ENCODE data around the gene INO80E. TPM values are rescaled to one million over a fixed set of nuclear protein-coding genes. Genes with fewer than 3 reads are reported as not detected.

Gene INO80E
- polyA plus RNA-seq, 2 of the 4 experiments (the other 2 are of a cell fraction), result 41.3 to 89.0 TPM

DNA sequence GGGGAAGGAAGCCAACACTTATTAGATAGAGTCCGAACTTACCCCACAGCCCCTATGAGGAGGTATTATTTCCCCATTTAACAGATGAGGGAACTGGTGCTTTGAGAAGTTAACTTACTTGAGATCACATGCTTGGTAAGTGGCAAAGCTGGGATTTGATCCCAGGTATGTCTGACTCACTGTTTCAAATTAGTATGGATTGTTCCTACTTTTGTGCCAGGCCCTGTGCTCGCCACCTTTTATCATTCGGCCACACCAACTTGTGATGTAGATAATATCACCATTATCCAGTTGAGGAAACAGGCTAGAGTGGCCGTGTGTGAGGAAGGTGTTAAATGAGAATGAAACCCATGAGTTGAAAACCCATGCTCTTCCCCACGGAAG lies 11.3 kb upstream of the INO80E start:
- DNase-seq (ENCODE audit: low read depth in 1 of 2, low spot score in 1 of 2) (no peak), FAIRE-seq (no peak), ATAC-seq (no peak)
- Histone ChIP-seq H3K4me1 (no peaks in the 10 kb centered on the region), H3K4me2 (no peak overlapping the region), H3K27ac (no peak overlapping the region), H3K9me3 (no peaks in the 10 kb centered on the region), H3K4me3 (no peak overlapping the region)
- POLR2A ChIA-PET, result interaction anchor here (1.1 to 1.2 kb wide), 2 partner anchors 9 to 161 kb away, joined by 3 read pairs; no protein-coding TSS in a partner anchor
- CTCF ChIA-PET, result interaction anchor here (0.6 to 5.3 kb wide), 4 partner anchors 9 to 47 kb away, joined by 3 to 22 read pairs (median 4); partner anchors contain the start of gene C16orf92
- TF ChIP-seq HOXA7 (CRISPR knock-in tag; IDR thresholded peaks at IDR 0.05), result no peak
- no peak for TF ChIP-seq POLR2AphosphoS2 (conservative IDR thresholded peaks at IDR 0.05; ENCODE audit: low read length)
- no peak for TF ChIP-seq JUN (IDR thresholded peaks at IDR 0.05)
- no peak for TF ChIP-seq HEYL (CRISPR knock-in tag; IDR thresholded peaks at IDR 0.05)
- TF ChIP-seq TFCP2L1 (CRISPR knock-in tag; IDR thresholded peaks at IDR 0.05), result no peak
- no peak for TF ChIP-seq RFX5 (IDR thresholded peaks at IDR 0.05)
- TF ChIP-seq ZFP36 (IDR thresholded peaks at IDR 0.05; ENCODE audit: borderline replicate concordance, partially characterized antibody), result no peak
- no peak for TF ChIP-seq RARB (CRISPR knock-in tag; IDR thresholded peaks at IDR 0.05)
- TF ChIP-seq CHD4 (IDR thresholded peaks at IDR 0.05; ENCODE audit: borderline replicate concordance), result no peak
- TF ChIP-seq, protein P1, sequence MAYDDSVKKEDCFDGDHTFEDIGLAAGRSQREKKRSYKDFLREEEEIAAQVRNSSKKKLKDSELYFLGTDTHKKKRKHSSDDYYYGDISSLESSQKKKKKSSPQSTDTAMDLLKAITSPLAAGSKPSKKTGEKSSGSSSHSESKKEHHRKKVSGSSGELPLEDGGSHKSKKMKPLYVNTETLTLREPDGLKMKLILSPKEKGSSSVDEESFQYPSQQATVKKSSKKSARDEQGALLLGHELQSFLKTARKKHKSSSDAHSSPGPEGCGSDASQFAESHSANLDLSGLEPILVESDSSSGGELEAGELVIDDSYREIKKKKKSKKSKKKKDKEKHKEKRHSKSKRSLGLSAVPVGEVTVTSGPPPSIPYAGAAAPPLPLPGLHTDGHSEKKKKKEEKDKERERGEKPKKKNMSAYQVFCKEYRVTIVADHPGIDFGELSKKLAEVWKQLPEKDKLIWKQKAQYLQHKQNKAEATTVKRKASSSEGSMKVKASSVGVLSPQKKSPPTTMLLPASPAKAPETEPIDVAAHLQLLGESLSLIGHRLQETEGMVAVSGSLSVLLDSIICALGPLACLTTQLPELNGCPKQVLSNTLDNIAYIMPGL (CRISPR knock-in tag; IDR thresholded peaks at IDR 0.05; ENCODE audit: borderline replicate concordance), result no peak
- TF ChIP-seq FOXS1 (CRISPR knock-in tag; IDR thresholded peaks at IDR 0.05), result no peak
- TF ChIP-seq, protein P2, sequence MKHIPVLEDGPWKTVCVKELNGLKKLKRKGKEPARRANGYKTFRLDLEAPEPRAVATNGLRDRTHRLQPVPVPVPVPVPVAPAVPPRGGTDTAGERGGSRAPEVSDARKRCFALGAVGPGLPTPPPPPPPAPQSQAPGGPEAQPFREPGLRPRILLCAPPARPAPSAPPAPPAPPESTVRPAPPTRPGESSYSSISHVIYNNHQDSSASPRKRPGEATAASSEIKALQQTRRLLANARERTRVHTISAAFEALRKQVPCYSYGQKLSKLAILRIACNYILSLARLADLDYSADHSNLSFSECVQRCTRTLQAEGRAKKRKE (CRISPR knock-in tag; IDR thresholded peaks at IDR 0.05; ENCODE audit: low read depth), result no peak
- TF ChIP-seq HOXB5 (CRISPR knock-in tag; IDR thresholded peaks at IDR 0.05), result no peak
- no peak for TF ChIP-seq RCOR1 (IDR thresholded peaks at IDR 0.05; ENCODE audit: low read depth, low read length)
- WGBS (ENCODE audit: missing lambda C conversion rate), result 90% methylated on average over 5 of the region's 5 CpGs

DNA sequence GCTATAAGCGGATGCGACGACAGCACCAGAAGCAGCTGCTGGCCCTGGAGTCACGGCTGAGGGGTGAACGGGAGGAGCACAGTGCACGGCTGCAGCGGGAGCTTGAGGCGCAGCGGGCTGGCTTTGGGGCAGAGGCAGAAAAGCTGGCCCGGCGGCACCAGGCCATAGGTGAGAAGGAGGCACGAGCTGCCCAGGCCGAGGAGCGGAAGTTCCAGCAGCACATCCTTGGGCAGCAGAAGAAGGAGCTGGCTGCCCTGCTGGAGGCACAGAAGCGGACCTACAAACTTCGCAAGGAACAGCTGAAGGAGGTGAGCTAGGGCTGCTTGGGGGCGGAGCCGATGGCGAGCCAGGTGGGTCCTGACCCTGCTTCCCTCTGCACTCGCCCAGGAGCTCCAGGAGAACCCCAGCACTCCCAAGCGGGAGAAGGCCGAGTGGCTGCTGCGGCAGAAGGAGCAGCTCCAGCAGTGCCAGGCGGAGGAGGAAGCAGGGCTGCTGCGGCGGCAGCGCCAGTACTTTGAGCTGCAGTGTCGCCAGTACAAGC lies 10.7 kb upstream of the INO80E start:
- DNase-seq (ENCODE audit: low read depth in 1 of 2, low spot score in 1 of 2) (no peak), FAIRE-seq (no peak), ATAC-seq (no peak)
- TF ChIP-seq POLR2A (IDR thresholded peaks at IDR 0.05; ENCODE audit: low read length), result no peak
- H3K4me1 ChIP-seq, result no peaks in the 10 kb centered on the region
- 98% methylated on average over 27 of the region's 28 CpGs for whole genome bisulfite sequencing (ENCODE audit: missing lambda C conversion rate)
- ChIA-PET CTCF (interaction anchor here (0.6 to 5.3 kb wide), 5 partner anchors 10 to 169 kb away, joined by 3 to 22 read pairs (median 3); partner anchors contain the start of gene C16orf92), POLR2A (interaction anchor here (1.0 to 1.2 kb wide), 3 partner anchors 8 to 161 kb away, joined by 3 to 6 read pairs (median 3); partner anchors contain the start of gene TAOK2)
- H3K4me2 ChIP-seq, result no peak overlapping the region
- no peak overlapping the region for H3K27ac ChIP-seq
- no peak overlapping the region for H3K4me3 ChIP-seq
- H3K9me3 ChIP-seq, result no peaks in the 10 kb centered on the region

DNA sequence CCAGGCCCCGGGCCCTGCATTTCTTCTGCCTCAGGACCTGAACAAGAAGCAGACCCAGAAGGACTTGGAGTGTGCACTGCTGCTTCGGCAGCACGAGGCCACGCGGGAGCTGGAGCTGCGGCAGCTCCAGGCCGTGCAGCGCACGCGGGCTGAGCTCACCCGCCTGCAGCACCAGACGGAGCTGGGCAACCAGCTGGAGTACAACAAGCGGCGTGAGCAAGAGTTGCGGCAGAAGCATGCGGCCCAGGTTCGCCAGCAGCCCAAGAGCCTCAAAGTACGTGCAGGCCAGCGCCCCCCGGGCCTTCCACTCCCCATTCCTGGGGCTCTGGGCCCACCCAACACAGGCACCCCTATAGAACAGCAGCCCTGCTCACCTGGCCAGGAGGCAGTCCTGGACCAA lies 9.8 kb upstream of the INO80E start:
- FAIRE-seq (no peak), DNase-seq (ENCODE audit: low read depth in 1 of 2, low spot score in 1 of 2) (no peak), ATAC-seq (no peak)
- CTCF ChIA-PET, result interaction anchor here (0.7 to 5.3 kb wide), 2 partner anchors 19 to 169 kb away, joined by 3 to 22 read pairs; no protein-coding TSS in a partner anchor
- TF ChIP-seq KDM1A (IDR thresholded peaks at IDR 0.05; ENCODE audit: low read depth) (no peak), GATA3 (IDR thresholded peaks at IDR 0.05; ENCODE audit: borderline replicate concordance) (no peak), CHD4 (IDR thresholded peaks at IDR 0.05; ENCODE audit: borderline replicate concordance) (no peak), RNF2 (IDR thresholded peaks at IDR 0.05; ENCODE audit: borderline replicate concordance, low read depth) (no peak), EHMT2 (IDR thresholded peaks at IDR 0.05; ENCODE audit: low read depth) (no peak)
- H3K4me2 ChIP-seq, result no peak overlapping the region
- no peaks in the 10 kb centered on the region for H3K4me1 ChIP-seq
- no peaks in the 10 kb centered on the region for H3K9me3 ChIP-seq
- POLR2A ChIA-PET, result no interaction called here
- no peak overlapping the region for H3K27ac ChIP-seq
- 94% methylated on average over 20 of the region's 20 CpGs for WGBS (ENCODE audit: missing lambda C conversion rate)
- H3K4me3 ChIP-seq, result no peak overlapping the region

Data from A549 (cell line).